NCI-H2029 (cell line): Measurements from ENCODE around the gene SUPT6H.
A peak's percentile ranks its signal among the peaks of the same experiment; 100 is the strongest.
"Not testable (repeated sequence)": the region's sequence is repeated elsewhere in the genome, so short reads cannot be mapped to it uniquely, and the experiment has no call there.

ENCODE experiments used
- DNase-seq: peaks from one replicate; lab custom pipeline; 2025; lab: John Stamatoyannopoulos, UW

Gene SUPT6H

DNA sequence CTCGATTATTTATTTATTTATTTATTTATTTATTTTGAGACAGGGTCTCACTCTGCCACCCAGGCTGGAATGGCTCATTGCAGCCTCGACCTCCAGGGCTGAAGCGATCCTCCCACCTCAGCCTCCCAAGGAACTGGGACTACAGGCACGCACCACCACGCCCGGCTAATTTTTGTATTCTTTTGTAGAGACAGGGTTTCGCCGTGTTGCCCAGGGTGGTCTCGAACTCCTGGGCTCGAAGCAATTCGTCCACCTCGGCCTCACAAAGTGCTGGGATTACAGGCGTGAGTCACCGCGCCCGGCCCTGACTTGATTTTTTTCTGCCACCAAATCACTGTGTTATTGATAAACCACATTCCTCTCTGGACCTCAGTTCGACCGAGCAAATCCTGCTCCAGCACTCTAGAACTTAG is 57.0 kb downstream of the SUPT6H start:
- DNase-seq = no peak

DNA sequence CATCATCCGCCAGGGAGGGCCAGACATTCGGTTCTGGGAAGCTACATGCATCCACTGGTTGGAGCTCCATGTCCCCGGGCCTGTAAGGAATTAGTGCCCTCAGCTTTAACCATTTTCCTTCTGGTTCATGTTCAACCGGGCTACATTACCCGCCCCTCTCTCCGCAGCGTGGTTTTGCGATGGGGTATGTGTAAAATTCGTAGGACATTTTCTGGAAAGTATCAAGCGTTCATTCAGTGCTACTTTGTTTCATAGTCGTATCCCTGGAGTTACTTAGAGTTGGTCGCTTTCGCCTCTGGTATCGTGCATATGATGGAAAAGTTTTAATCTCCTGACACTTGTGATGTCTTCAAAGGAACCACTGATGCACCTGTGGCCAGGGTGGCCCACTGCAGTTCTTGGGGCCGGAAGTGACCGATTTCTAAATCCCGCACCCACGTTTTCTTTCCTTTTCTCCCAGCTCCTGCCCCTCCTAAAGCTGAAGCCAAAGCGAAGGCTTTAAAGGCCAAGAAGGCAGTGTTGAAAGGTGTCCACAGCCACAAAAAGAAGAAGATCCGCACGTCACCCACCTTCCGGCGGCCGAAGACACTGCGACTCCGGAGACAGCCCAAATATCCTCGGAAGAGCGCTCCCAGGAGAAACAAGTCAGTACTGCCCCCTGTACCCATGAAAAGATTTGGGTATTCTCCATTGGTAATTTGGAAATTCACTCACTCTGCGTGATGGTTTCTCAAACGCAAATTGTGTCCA is 58.4 kb downstream of the SUPT6H start:
- DNase-seq = peak; percentile 9

- not testable (repeated sequence) for DNase-seq
These were observed 59.0 kb downstream of the SUPT6H start for GRCh38 chr17:28720997-28721329.

DNA sequence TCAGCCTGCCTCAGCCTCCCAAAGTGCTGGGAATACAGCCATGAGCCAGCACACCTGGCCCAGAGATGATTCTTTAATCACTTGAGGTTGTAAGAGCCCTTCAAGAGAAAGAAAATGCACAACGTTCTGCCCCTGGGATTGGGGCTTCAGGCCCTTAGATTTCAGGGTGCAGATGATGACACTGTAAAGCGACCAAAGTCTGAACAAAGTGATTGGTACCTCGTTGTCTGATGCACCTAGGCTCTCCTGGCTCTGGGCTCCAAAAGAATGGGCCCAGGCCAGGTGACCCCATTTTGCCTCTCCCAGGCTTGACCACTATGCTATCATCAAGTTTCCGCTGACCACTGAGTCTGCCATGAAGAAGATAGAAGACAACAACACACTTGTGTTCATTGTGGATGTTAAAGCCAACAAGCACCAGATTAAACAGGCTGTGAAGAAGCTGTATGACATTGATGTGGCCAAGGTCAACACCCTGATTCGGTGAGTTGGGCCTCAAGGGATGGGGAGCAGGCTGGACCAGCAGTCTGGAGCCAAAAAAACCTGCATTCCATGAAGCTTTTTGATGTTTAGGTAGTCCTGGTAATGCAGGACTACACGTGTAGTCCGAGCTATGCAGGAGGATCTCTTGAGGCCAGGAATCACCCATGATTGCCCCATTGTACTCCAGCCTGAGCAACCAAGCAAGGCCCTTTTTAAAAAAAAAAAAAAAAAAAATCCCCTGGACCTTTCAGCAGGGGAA is 60.6 kb downstream of the SUPT6H start:
- no peak for DNase-seq

- DNase-seq = no peak
These were observed 61.3 kb downstream of the SUPT6H start for GRCh38 chr17:28723159-28723835.

GRCh38 chr17:28723836-28724499 is 62.0 kb downstream of the SUPT6H start:
- not testable (repeated sequence) for DNase-seq

DNA sequence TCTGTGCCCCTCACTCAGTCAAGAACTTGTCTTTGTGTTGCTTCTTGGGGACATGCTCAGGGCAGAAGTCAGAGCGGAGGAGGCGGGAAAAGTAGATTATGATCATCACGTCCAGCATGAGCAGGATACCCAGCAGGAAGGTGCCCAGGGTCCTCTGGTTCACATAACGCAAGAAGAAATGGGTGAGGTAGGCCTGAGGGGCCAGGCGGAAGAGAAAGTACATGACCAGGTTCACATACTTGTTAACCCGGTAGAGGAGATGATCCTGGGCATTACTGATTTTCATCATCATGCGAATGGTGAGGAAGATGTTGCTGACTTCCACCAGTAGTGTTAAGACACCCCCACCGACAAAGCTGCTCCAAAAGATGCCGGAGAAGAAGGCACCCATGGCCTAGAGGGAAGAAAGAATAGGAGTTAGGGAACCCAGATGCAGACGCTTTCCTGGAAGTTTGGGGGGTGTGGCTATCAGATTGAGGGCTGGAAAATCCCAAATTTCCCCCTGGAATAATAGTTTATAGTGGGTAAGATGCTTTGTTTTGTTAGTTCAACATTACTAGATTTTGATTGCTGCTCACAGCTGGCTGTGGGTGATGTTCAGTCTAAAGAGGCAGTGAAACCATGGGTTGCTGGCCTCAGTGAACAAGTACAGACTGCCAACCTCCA is 62.6 kb downstream of the SUPT6H start:
- no peak for DNase-seq

- no peak for DNase-seq
These were observed 63.2 kb downstream of the SUPT6H start for GRCh38 chr17:28725166-28725659.

GRCh38 chr17:28725660-28726225 is 63.7 kb downstream of the SUPT6H start:
- DNase-seq = peak; percentile 79

GRCh38 chr17:28726226-28726626 is 64.2 kb downstream of the SUPT6H start, which contains the start of gene TLCD1:
TSS of gene TLCD1 (minus strand) at chr17:28726233. CDS start at chr17:28726097, 136 bp downstream.
- DNase-seq = no peak

DNA sequence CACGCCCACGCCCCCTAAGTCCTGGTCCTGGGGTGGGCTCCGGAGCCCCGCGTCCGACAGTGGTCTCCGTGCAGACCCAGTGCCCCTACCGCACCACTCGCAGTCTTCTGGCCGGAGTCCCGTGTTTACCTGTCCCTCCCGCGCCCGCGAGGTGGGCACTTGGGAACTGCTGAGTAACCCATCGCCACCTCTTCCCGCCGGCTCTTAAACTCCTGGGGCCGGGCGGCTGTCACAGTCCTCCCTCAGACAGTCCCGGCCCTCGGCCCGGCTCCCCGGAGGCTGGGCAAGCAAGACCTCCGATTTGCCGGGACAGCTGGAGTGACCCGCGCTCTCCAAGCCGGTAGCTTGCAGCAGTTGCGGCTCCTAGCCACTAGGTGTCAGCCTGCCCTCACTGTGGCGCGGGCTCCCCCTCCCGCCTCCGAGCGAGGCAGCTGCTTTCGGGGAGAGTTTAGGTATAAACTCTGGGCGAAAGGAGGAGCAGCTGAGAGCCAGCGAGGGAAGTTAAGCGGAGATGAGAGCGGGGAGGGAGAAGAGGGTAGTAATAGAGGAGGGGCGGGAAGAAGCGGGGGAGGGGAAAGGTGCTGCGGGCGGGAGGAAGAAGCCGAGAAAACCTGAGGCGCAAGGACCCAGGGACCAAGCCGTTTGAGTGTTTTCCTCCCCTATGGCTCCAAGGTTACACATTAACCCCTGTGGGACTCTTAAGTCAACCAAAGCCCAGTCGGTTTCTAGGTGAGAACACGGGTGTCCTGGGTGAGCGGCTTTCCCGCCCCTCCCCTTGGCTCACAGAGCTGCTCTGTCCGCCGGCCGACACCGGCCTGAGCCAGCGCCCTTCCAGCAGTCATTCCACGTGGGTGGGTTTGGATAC is 64.9 kb downstream of the SUPT6H start:
- peak; percentile 89 for DNase-seq

- peak; percentile 86 for DNase-seq
These were observed 66.6 kb downstream of the SUPT6H start, which contains the start of gene NEK8 for GRCh38 chr17:28728364-28729200. TSS of gene NEK8 (plus strand) at chr17:28728788. CDS start at chr17:28728814, 26 bp downstream.

- no peak for DNase-seq
These were observed 67.9 kb downstream of the SUPT6H start for GRCh38 chr17:28729950-28730330.

DNA sequence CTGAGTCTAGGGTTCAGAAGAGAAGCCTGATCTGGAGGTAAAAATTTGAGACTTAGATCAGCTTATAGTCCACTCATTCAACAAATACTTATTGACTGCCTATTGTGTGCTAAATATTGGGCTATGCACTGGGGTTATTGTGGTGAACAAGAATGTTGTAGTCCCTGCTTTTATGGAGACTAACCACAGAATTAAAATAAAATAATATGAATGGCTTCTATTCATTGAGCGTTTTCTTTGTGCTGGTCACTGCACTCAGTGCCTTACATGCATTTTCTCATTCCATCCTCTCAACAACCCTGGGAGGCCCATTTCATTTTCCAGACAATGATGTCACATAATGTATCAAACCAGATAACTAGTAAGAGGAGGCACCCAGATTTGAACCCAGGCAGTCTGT is 71.3 kb downstream of the SUPT6H start:
- no peak for DNase-seq

DNA sequence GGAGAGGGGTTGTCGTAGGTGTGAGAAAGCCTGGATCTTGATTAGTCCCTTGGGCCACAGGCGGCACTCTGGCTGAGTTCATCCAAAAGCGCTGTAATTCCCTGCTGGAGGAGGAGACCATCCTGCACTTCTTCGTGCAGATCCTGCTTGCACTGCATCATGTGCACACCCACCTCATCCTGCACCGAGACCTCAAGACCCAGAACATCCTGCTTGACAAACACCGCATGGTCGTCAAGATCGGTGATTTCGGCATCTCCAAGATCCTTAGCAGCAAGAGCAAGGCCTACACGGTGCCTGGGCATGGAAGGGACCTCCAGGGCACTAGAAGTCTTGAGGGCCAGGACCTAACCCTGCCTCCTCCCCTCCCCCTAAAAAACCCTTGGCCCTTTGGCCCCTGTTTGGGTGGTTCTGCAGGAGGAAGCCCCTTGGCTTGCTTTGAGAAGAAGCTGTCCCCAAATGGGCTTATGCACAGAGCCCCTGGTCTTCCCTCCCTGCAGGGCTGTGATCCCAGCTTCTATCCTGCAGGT is 72.8 kb downstream of the SUPT6H start:
- DNase-seq = no peak

DNA sequence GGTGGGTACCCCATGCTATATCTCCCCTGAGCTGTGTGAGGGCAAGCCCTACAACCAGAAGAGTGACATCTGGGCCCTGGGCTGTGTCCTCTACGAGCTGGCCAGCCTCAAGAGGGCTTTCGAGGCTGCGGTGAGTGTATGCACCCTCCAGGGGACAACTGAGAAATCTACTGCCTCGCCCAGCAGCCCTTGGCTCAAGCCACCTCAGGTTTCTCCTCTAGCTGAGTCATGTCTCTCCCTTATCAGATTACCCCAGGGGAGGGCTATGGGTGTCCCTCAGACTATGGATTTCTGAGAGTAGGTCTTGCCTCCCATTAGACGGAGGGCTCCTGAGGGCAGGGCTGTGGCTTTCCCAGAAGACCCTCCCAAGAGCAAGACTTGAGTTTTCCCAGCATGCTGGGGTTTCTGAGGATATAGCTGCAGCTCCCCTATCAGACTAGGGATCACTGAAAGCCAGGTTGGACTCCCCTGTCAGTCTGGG is 73.3 kb downstream of the SUPT6H start:
- DNase-seq = no peak

DNA sequence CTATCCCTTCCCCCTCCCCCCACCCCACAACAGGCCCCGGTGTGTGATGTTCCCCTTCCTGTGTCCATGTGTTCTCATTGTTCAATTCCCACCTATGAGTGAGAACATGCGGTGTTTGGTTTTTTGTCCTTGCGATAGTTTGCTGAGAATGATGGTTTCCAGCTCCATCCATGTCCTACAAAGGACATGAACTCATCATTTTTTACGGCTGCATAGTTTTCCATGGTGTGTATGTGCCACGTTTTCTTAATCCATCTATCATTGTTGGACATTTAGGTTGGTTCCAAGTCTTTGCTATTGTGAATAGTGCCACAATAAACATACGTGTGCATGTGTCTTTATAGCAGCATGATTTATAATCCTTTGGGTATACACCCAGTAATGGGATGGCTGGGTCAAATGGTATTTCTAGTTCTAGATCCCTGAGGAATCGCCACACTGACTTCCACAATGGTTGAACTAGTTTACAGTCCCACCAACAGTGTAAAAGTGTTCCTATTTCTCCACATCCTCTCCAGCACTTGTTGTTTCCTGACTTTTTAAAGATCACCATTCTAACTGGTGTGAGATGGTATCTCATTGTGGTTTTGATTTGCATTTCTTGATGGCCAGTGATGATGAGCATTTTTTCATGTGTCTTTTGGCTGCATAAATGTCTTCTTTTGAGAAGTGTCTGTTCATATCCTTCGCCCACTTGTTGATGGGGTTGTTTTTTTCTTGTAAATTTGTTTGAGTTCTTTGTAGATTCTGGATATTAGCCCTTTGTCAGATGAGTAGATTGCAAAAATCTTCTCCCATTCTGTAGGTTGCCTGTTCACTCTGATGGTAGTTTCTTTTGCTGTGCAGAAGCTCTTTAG is 74.1 kb downstream of the SUPT6H start:
- not testable (repeated sequence) for DNase-seq

GRCh38 chr17:28737316-28737715 is 75.3 kb downstream of the SUPT6H start:
- DNase-seq = no peak
